ENCODE data around the gene EIF4EBP3. TPM values are rescaled to one million over a fixed set of nuclear protein-coding genes. Genes with fewer than 3 reads are reported as not detected.

Gene EIF4EBP3
- total and polyA plus RNA-seq, 9 of the 15 experiments (the other 6 are each of a cell fraction or from before 2014, with no cell fraction given), result 1.3 to 7.5 (median 3.8) TPM

DNA sequence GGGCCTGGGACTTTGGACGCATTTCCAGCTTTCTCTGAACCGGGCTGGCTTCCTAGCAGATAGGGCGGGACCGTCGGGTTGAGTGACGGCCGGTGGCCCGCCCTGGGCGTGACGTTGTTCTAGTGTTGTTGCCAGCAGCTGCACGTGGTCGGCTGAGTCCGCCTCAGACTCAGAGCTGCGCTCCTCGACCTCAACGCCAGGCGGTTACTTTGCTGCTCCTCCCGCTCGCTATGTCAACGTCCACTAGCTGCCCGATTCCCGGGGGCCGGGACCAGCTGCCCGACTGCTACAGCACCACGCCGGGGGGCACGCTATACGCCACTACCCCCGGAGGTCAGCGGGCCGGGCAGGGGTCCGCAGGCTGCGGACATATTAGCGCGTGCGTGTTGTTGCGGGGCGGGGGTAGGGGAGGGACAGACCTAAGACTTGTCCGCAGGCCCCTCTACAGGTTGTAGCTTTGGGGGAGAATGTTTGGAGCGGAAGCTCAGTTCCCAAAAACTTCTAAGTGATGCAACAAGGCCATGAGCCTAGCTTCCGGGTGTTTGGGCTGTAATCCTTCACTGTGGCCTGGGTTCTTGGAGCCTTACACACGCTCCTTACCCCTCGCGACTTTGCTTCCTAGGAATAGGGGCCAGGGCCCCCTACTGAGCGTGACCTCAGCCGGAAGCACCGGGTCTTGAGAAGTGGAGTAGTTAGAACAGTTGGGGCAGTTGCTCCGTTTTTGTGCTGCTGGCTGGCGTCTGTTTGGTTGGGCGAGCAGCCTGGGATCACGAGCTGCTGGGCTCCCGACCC lies at the start of gene EIF4EBP3 (continued):
- TF ChIP-seq HEY1 (CRISPR knock-in tag; IDR thresholded peaks at IDR 0.05; ENCODE audit: borderline replicate concordance), result no peak
- no peak for TF ChIP-seq NCOA4 (IDR thresholded peaks at IDR 0.05; ENCODE audit: partially characterized antibody)
- TF ChIP-seq, protein P1, sequence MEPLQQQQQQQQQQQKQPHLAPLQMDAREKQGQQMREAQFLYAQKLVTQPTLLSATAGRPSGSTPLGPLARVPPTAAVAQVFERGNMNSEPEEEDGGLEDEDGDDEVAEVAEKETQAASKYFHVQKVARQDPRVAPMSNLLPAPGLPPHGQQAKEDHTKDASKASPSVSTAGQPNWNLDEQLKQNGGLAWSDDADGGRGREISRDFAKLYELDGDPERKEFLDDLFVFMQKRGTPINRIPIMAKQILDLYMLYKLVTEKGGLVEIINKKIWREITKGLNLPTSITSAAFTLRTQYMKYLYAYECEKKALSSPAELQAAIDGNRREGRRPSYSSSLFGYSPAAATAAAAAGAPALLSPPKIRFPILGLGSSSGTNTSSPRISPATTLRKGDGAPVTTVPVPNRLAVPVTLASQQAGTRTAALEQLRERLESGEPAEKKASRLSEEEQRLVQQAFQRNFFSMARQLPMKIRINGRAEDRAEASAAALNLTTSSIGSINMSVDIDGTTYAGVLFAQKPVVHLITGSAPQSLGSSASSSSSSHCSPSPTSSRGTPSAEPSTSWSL (CRISPR knock-in tag; IDR thresholded peaks at IDR 0.05; ENCODE audit: borderline replicate concordance), result no peak
- 0 out of 2 replicates have a peak, but pooled peaks have one; percentile 32 for TF ChIP-seq ELF4 (CRISPR knock-in tag; IDR thresholded peaks at IDR 0.05)
- TF ChIP-seq SRSF9 (IDR thresholded peaks at IDR 0.05; ENCODE audit: borderline replicate concordance, low read depth, low read length), result no peak
- TF ChIP-seq, protein P2, sequence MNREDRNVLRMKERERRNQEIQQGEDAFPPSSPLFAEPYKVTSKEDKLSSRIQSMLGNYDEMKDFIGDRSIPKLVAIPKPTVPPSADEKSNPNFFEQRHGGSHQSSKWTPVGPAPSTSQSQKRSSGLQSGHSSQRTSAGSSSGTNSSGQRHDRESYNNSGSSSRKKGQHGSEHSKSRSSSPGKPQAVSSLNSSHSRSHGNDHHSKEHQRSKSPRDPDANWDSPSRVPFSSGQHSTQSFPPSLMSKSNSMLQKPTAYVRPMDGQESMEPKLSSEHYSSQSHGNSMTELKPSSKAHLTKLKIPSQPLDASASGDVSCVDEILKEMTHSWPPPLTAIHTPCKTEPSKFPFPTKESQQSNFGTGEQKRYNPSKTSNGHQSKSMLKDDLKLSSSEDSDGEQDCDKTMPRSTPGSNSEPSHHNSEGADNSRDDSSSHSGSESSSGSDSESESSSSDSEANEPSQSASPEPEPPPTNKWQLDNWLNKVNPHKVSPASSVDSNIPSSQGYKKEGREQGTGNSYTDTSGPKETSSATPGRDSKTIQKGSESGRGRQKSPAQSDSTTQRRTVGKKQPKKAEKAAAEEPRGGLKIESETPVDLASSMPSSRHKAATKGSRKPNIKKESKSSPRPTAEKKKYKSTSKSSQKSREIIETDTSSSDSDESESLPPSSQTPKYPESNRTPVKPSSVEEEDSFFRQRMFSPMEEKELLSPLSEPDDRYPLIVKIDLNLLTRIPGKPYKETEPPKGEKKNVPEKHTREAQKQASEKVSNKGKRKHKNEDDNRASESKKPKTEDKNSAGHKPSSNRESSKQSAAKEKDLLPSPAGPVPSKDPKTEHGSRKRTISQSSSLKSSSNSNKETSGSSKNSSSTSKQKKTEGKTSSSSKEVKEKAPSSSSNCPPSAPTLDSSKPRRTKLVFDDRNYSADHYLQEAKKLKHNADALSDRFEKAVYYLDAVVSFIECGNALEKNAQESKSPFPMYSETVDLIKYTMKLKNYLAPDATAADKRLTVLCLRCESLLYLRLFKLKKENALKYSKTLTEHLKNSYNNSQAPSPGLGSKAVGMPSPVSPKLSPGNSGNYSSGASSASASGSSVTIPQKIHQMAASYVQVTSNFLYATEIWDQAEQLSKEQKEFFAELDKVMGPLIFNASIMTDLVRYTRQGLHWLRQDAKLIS (CRISPR knock-in tag; IDR thresholded peaks at IDR 0.05), result 0 out of 2 replicates have a peak, but pooled peaks have one; percentile 61
- TF ChIP-seq, protein P3, sequence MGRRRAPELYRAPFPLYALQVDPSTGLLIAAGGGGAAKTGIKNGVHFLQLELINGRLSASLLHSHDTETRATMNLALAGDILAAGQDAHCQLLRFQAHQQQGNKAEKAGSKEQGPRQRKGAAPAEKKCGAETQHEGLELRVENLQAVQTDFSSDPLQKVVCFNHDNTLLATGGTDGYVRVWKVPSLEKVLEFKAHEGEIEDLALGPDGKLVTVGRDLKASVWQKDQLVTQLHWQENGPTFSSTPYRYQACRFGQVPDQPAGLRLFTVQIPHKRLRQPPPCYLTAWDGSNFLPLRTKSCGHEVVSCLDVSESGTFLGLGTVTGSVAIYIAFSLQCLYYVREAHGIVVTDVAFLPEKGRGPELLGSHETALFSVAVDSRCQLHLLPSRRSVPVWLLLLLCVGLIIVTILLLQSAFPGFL (CRISPR knock-in tag; IDR thresholded peaks at IDR 0.05), result 0 out of 2 replicates have a peak, but pooled peaks have one; percentile 29
- TF ChIP-seq XRCC3 (IDR thresholded peaks at IDR 0.05), result no peak
- no peak for TF ChIP-seq NFE2L1 (tag; IDR thresholded peaks at IDR 0.05; ENCODE audit: borderline replicate concordance, low read depth)
- TF ChIP-seq THRB (CRISPR knock-in tag; conservative IDR thresholded peaks at IDR 0.05), result peak; percentile 69; the same call in 1 of the 2 replicates
- TF ChIP-seq ZNF324 (CRISPR knock-in tag; IDR thresholded peaks at IDR 0.05), result no peak
- TF ChIP-seq EGR1 (conservative IDR thresholded peaks at IDR 0.05), result no peak
- peak; percentile 67 for TF ChIP-seq RB1 (IDR thresholded peaks at IDR 0.05; ENCODE audit: low read depth)
- peak; percentile 36; the same call in 1 of the 2 replicates for TF ChIP-seq PHF8 (IDR thresholded peaks at IDR 0.05; ENCODE audit: borderline replicate concordance, low read length)
- TF ChIP-seq, protein P4, sequence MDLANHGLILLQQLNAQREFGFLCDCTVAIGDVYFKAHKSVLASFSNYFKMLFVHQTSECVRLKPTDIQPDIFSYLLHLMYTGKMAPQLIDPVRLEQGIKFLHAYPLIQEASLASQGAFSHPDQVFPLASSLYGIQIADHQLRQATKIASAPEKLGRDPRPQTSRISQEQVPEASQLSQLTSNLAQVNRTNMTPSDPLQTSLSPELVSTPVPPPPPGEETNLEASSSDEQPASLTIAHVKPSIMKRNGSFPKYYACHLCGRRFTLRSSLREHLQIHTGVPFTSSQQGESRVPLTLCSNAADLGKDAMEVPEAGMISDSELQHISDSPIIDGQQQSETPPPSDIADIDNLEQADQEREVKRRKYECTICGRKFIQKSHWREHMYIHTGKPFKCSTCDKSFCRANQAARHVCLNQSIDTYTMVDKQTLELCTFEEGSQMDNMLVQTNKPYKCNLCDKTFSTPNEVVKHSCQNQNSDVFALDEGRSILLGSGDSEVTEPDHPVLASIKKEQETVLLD (IDR thresholded peaks at IDR 0.05), result no peak
